Mesendoderm (in vitro differentiated cells): ENCODE data around the gene SLC27A2. TPM values are rescaled to one million over a fixed set of nuclear protein-coding genes. Genes with fewer than 3 reads are reported as not detected.

Source experiments
- DNase-seq: peaks from one replicate; pipeline ENCODE4 v3.0.0; 2013
- H2AK5ac ChIP-seq: 2 replicates; pipeline ENCODE4 v1.6.1; 2013; ENCODE audit warnings: low read length, inconsistent platforms
- H2BK120ac ChIP-seq: 2 replicates; pipeline ENCODE4 v1.6.1; 2013; ENCODE audit warnings: low read depth, mild to moderate bottlenecking, low read length, moderate library complexity, mixed read lengths
- H2BK15ac ChIP-seq: replicated peaks from 2 replicates; pipeline ENCODE4 v1.6.1; 2013; ENCODE audit warnings: low read depth, mild to moderate bottlenecking, moderate library complexity
- H2BK5ac ChIP-seq: 2 replicates; pipeline ENCODE4 v1.6.1; 2013; ENCODE audit warnings: low read length, inconsistent platforms
- H3K18ac ChIP-seq: 2 replicates; pipeline ENCODE4 v1.6.1; 2013; ENCODE audit warnings: mild to moderate bottlenecking, low read length, mixed read lengths
- H3K23ac ChIP-seq: one replicate; pipeline ENCODE4 v1.6.1; 2013; ENCODE audit warnings: low read length
- H3K27ac ChIP-seq: 2 replicates; pipeline ENCODE4 v1.5.1; 2013; ENCODE audit warnings: low read depth, mild to moderate bottlenecking, inconsistent platforms, low read length, moderate library complexity
- H3K27me3 ChIP-seq: 2 replicates; pipeline ENCODE4 v1.6.1; 2013; ENCODE audit warnings: low read length, control low read depth, mild to moderate bottlenecking, inconsistent platforms; ENCODE audit not compliant: insufficient read depth, poor library complexity
- H3K36me3 ChIP-seq: 2 replicates; pipeline ENCODE4 v1.6.1; 2013; ENCODE audit warnings: low read length, inconsistent platforms; ENCODE audit not compliant: control insufficient read depth, insufficient read depth
- H3K4ac ChIP-seq: one replicate; pipeline ENCODE4 v1.6.1; 2013; ENCODE audit warnings: low read depth, mild to moderate bottlenecking, low read length, moderate library complexity
- H3K4me1 ChIP-seq: 2 replicates; pipeline ENCODE4 v1.6.1; 2013; ENCODE audit warnings: low read depth, low read length, inconsistent platforms; ENCODE audit not compliant: control insufficient read depth
- H3K4me2 ChIP-seq: 2 replicates; pipeline ENCODE4 v1.6.1; 2013; ENCODE audit warnings: low read length
- H3K4me3 ChIP-seq: 2 replicates; pipeline ENCODE4 v1.5.1; 2013; ENCODE audit warnings: mild to moderate bottlenecking, low read length
- H3K56ac ChIP-seq: one replicate; pipeline ENCODE4 v1.6.1; 2013; ENCODE audit warnings: low read length
- H3K79me1 ChIP-seq: 2 replicates; pipeline ENCODE4 v1.6.1; 2013; ENCODE audit warnings: low read length, inconsistent platforms
- H3K79me2 ChIP-seq: 2 replicates; pipeline ENCODE4 v1.6.1; 2013; ENCODE audit warnings: mild to moderate bottlenecking, low read length; ENCODE audit not compliant: control insufficient read depth, insufficient read depth
- H3K9ac ChIP-seq: 2 replicates; pipeline ENCODE4 v1.6.1; 2013; ENCODE audit warnings: low read length, inconsistent platforms
- H4K5ac ChIP-seq: one replicate; pipeline ENCODE4 v1.6.1; 2013; ENCODE audit warnings: low read length
- H4K8ac ChIP-seq: one replicate; pipeline ENCODE4 v1.6.1; 2013; ENCODE audit warnings: low read depth, mild to moderate bottlenecking, control low read depth, low read length, moderate library complexity
- WGBS: extraction: QIAGEN DNeasy Blood & Tissue Kit; methylation state at CpG from one replicate; pipeline ENCODE4 v1.1.7; 2013; ENCODE audit warnings: low lambda C conversion rate, missing lambda C conversion rate; ENCODE audit not compliant: insufficient coverage; ENCODE audit errors: extremely low coverage; 5-methylcytosine and 5-hydroxymethylcytosine counted together
- small RNA-seq: library from polyadenylated mRNA; stranded (forward); fragments of <200 nt; extraction: miRNeasy Mini kit (QIAGEN cat#:217004); gene quantifications from one replicate; pipeline ENCODE3, GENCODE V24; 2013; ENCODE audit not compliant: insufficient read depth

The SLC27A2 gene

DNA sequence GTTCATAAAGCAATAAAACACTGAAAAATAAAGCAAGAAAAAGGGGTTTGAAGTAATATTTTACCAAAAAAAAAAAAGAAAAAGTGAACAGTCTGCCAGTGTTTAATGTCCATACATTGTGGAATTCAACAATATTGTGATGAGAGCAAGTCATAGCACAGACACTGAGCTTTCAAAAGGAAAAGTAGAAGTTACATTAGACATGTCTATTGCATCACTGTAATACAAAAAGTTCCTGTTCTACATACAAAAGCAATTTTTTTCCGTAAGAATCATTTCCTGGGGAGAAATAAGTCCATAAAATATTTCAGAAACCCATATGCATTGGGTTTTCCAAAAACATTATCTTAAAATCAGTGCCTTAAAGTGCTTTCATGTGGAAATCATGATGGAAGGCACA, 95.4 kb downstream of the SLC27A2 start:
- Histone ChIP-seq H3K27ac (no peak overlapping the region), H2BK15ac (no peak overlapping the region), H3K27me3 (no peaks in the 10 kb centered on the region), H3K79me1 (no peaks in the 10 kb centered on the region), H3K4ac (no peak overlapping the region), H3K4me1 (no peaks in the 10 kb centered on the region), H3K79me2 (no peaks in the 10 kb centered on the region), H3K56ac (no peak overlapping the region), H3K23ac (no peak overlapping the region), H2AK5ac (no peak overlapping the region), H3K36me3 (no peaks in the 10 kb centered on the region), H3K4me3 (no peak overlapping the region), H2BK5ac (no peak overlapping the region), H4K5ac (no peak overlapping the region), H3K9ac (no peak overlapping the region), H4K8ac (no peak overlapping the region), H2BK120ac (no peak overlapping the region), H3K4me2 (no peak overlapping the region), H3K18ac (no peak overlapping the region)
- no CpG with 5 or more reads among the region's 1 CpG for WGBS
- DNase-seq, result no peak

- Histone ChIP-seq H3K56ac (no peak overlapping the region), H4K5ac (no peak overlapping the region), H3K4ac (no peak overlapping the region), H2AK5ac (no peak overlapping the region), H3K79me1 (no peaks in the 10 kb centered on the region), H3K4me1 (no peaks in the 10 kb centered on the region), H3K27ac (no peak overlapping the region), H2BK120ac (no peak overlapping the region), H3K18ac (no peak overlapping the region), H3K23ac (no peak overlapping the region), H2BK15ac (no peak overlapping the region), H3K4me3 (no peak overlapping the region), H3K79me2 (no peaks in the 10 kb centered on the region), H4K8ac (no peak overlapping the region), H3K4me2 (no peak overlapping the region), H3K27me3 (no peaks in the 10 kb centered on the region), H3K36me3 (no peaks in the 10 kb centered on the region), H3K9ac (no peak overlapping the region), H2BK5ac (no peak overlapping the region)
- no CpG with 5 or more reads among the region's 4 CpGs for WGBS
- no peak for DNase-seq
These were observed 96.5 kb downstream of the SLC27A2 start for GRCh38 chr15:50278496-50278895.

GRCh38 chr15:50280271-50280670, 98.3 kb downstream of the SLC27A2 start:
- Histone ChIP-seq H3K56ac (no peak overlapping the region), H3K36me3 (no peaks in the 10 kb centered on the region), H3K4me2 (no peak overlapping the region), H3K79me1 (no peaks in the 10 kb centered on the region), H4K5ac (no peak overlapping the region), H2BK15ac (no peak overlapping the region), H3K4me3 (no peak overlapping the region), H3K23ac (no peak overlapping the region), H3K18ac (no peak overlapping the region), H3K4me1 (no peaks in the 10 kb centered on the region), H2AK5ac (no peak overlapping the region), H3K27ac (no peak overlapping the region), H3K79me2 (no peaks in the 10 kb centered on the region), H2BK5ac (no peak overlapping the region), H3K9ac (no peak overlapping the region), H2BK120ac (no peak overlapping the region), H3K27me3 (no peaks in the 10 kb centered on the region), H4K8ac (no peak overlapping the region), H3K4ac (no peak overlapping the region)
- DNase-seq, result no peak
- no CpG with 5 or more reads among the region's 3 CpGs for WGBS

DNA sequence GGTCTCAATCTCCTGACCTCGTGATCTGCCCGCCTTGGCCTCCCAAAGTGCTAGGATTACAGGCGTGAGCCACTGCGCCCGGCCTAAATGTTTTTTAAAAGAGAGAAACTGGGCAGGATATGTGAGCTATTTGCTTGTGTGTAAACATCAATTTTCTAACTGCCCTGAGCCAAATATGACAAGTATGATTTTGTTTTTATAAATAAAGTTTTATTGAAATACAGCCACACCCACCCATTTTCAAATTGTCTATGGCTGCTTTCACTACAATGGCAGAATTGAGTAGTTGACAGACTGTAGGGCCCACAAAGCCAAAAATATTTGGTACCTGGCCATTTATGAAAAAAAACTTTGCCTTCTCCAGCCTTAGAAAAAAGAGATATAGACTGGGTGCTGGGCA, 99.4 kb downstream of the SLC27A2 start:
- Histone ChIP-seq H3K36me3 (no peaks in the 10 kb centered on the region), H3K4ac (no peak overlapping the region)

More for the DNA sequence above, 99.4 kb downstream of the SLC27A2 start:
- Histone ChIP-seq H2BK120ac (no peak overlapping the region), H3K27ac (no peak overlapping the region), H3K79me2 (no peaks in the 10 kb centered on the region), H3K4me2 (no peak overlapping the region), H2BK5ac (no peak overlapping the region), H3K9ac (no peak overlapping the region), H3K27me3 (no peaks in the 10 kb centered on the region), H3K18ac (no peak overlapping the region), H3K4me1 (no peaks in the 10 kb centered on the region), H4K5ac (no peak overlapping the region), H3K56ac (no peak overlapping the region), H3K23ac (no peak overlapping the region), H2AK5ac (no peak overlapping the region), H4K8ac (no peak overlapping the region), H3K79me1 (no peaks in the 10 kb centered on the region), H2BK15ac (no peak overlapping the region), H3K4me3 (no peak overlapping the region)
- WGBS, result no CpG with 5 or more reads among the region's 5 CpGs
- DNase-seq, result no peak

Small RNA genes lying within 50 kb of the gene (small RNA-seq; reads per million reads assigned to genes)
- gene RF00019, result not detected
